RWPE1 (cell line): ENCODE measurements around the gene ITGB3.

Source experiments
- CTCF ChIA-PET: fragments of 350-600 bp; sonication (Branson Sonifier 250); formaldehyde crosslinking; extraction: SDS; loops from one replicate; lab custom pipeline; 2021; lab: Yijun Ruan, JAX
- POLR2A ChIA-PET: fragments of 400-600 bp; formaldehyde crosslinking; extraction: SDS; loops from one replicate; lab custom pipeline; 2020; ENCODE audit warnings: antibody characterized with exemption; ENCODE audit not compliant: low non-redundant PET; lab: Yijun Ruan, JAX
- DNase-seq: peaks from one replicate; pipeline ENCODE4 v3.0.0; 2012; ENCODE audit warnings: low spot score
- H3K27ac ChIP-seq: fragments of 450-650 bp; 2 replicates; pipeline ENCODE4 v1.5.1; 2017
- CTCF ChIP-seq: fragments of 450-650 bp; conservative IDR thresholded peaks from 2 replicates; pipeline ENCODE4 v1.5.1; 2017; ENCODE audit warnings: low read depth, mild to moderate bottlenecking

Gene ITGB3

DNA sequence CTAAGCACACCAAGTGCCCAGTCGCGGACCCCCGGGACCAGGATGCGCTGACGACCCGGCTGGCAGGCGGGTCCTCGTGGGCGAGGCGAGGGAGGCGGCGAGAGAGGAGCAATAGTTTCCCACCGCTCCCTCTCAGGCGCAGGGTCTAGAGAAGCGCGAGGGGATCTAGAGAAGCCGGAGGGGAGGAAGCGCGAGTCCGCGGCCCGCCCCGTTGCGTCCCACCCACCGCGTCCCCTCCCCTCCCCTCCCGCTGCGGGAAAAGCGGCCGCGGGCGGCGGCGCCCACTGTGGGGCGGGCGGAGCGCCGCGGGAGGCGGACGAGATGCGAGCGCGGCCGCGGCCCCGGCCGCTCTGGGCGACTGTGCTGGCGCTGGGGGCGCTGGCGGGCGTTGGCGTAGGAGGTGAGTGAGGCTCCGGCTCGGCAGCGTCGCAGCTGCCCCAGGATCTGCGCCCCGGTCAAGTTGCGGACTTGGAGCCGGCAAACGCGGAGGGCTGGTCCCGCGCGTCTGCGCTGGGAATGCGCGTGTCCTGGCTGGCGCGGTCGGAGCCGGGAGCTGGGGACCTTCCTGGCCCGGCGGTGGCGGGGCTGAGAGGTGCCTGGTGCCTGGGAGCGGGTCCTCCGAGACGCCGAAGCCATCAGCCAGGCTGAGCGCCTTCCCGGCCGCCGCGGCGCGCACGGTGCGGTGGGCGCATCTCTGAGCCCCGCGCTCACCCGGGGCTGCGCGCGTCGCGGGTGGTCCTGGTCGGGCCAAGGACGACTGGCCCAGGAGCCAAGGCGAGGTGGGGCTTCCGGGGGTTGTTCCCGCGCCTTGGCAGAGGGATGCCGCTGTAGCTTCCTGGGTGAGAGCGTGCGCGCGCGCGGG is at the start of gene ITGB3:
Gene ITGB3 (plus strand): TSS at position 287 of the 862 bp plus-strand sequence. CDS start 35 bp downstream, at position 322.
- TF ChIP-seq CTCF: peak; percentile 82
- H3K27ac ChIP-seq: no peak within 1 kb of the TSS
- POLR2A ChIA-PET: no interaction called here
- CTCF ChIA-PET: interaction anchor here (0.5 to 1.1 kb wide), 5 partner anchors 9 to 583 kb away, joined by 3 to 4 read pairs (median 3); no protein-coding TSS in a partner anchor
- DNase-seq: peak; percentile 65

DNA sequence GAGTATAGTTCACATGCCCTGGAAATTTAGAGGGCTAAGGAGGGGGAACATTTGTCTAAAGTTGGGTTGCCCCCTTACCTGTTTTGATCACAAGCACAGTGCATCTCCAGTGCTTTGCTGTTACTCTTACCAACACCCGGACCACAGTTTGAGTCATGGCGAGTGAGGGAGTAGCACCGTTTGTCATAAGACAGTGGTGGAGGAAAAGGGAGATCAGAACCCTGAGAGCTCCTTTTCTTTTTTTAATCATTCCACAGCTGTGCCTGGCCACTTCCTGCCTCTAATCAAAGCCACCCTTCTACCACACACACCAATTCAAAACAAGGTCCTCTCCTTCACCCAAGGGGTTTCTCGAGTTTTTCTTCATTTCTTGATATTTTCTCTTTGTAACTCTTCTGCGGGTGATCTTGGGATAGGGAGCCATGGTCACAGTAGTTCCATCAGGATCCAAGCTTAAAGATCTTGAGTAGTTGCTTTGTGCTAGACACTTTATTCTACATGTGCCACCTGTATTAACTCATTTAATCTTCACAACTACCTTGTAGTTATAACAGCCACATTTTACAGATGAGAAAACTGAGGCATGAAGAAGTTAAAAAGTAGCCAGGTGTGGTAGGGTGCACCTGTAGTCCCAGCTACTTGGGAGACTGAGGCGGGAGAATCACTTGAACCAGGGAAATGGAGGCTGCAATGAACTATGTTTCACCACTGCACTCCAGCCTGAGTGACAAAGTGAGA is 49.5 kb upstream of the ITGB3 start:
- CTCF ChIA-PET: no interaction called here
- POLR2A ChIA-PET: no interaction called here
- no peak for DNase-seq

GRCh38 chr17:47204722-47205418 is 48.8 kb upstream of the ITGB3 start:
- TF ChIP-seq CTCF: no peak
- CTCF ChIA-PET: no interaction called here
- no peak overlapping the region for H3K27ac ChIP-seq
- POLR2A ChIA-PET: no interaction called here
- DNase-seq: no peak

More for the DNA sequence above, 49.5 kb upstream of the ITGB3 start:
- no peak for TF ChIP-seq CTCF
- H3K27ac ChIP-seq: no peak overlapping the region

DNA sequence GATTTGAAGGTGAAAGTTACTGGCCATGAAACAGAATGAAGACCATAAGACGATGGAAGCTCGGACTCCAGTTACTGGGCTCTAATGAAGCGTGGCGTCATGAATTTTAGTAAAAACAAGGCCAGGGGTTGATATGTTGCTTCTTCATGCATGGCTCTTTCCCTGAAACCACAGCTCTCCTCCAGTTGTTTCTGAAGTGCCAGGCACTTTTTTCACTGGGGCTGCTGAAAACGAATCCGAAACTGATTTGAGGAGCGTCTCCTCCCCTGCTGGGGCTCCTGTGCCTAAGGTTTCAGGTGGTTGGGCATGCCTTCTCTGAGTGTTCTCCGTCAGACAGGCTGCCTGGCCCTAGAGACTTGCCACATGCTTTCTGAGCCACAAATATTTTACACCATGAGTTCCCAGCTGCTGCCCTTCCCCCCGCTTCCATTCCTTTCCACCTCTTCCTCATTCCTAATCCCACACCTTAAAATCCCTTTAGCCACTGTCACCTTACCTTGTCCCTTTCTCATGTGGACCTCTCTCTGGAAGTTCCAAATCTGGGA is 48.1 kb upstream of the ITGB3 start:
- TF ChIP-seq CTCF: no peak
- peak; percentile 22 for DNase-seq
- H3K27ac ChIP-seq: no peak overlapping the region
- ChIA-PET CTCF (interaction anchor here (0.6 kb wide), 1 partner anchor 30 kb away, joined by 3 read pairs; no protein-coding TSS in a partner anchor), POLR2A (no interaction called here)

GRCh38 chr17:47207143-47208067 is 46.2 kb upstream of the ITGB3 start:
- TF ChIP-seq CTCF: no peak

More at GRCh38 chr17:47207143-47208067, 46.2 kb upstream of the ITGB3 start:
- H3K27ac ChIP-seq: no peak overlapping the region
- POLR2A ChIA-PET: interaction anchor here (0.6 kb wide), 1 partner anchor 58 kb away, joined by 8 read pairs; no protein-coding TSS in a partner anchor
- CTCF ChIA-PET: interaction anchor here (0.6 to 0.7 kb wide), 2 partner anchors 26 to 46 kb away, joined by 3 to 4 read pairs; no protein-coding TSS in a partner anchor
- no peak for DNase-seq
